Skin of body (tissue), 2 donors: Measurements from ENCODE around the gene CDKN2B-AS1. TPM values are rescaled to one million over a fixed set of nuclear protein-coding genes. Genes with fewer than 3 reads are reported as not detected.
"Not testable (repeated sequence)": the region's sequence is repeated elsewhere in the genome, so short reads cannot be mapped to it uniquely, and the experiment has no call there.

ENCODE experiments used
- DNase-seq: peaks from one replicate; lab custom pipeline; 2025; lab: John Stamatoyannopoulos, UW
- total RNA-seq: library from RNA; depleted of rRNA; stranded (reverse); fragments of >200 nt; gene quantifications from one replicate; pipeline ENCODE4 v1.2.3, GENCODE V29; 2014

Gene CDKN2B-AS1
- total RNA-seq, 1 donor from 2014 or later: 0.20 TPM

DNA sequence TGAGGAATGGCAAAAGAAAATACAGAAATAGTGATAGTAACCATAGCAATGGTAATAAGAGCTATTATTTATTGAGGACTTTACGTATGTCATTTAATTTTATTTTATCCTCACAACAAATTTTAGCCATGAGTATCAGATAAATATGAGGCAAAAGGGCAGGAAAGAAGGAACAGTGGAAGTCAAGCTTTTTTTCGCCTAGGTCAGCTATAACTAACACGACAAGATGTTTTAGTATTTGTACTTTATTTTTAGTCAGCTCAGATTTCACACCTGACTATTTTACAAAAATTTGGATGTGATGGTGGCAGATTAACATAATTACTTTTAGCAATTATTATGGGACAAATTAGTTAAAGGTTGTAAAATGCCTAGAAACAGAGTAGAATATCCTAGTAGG lies 49.3 kb downstream of the CDKN2B-AS1 start:
- DNase-seq: no peak

- no peak for DNase-seq
These were observed 50.0 kb downstream of the CDKN2B-AS1 start for GRCh38 chr9:22044583-22044982.

- no peak for DNase-seq
These were observed 50.8 kb downstream of the CDKN2B-AS1 start for GRCh38 chr9:22045423-22045822.

GRCh38 chr9:22046243-22046885 lies 51.8 kb downstream of the CDKN2B-AS1 start:
- no peak for DNase-seq

DNA sequence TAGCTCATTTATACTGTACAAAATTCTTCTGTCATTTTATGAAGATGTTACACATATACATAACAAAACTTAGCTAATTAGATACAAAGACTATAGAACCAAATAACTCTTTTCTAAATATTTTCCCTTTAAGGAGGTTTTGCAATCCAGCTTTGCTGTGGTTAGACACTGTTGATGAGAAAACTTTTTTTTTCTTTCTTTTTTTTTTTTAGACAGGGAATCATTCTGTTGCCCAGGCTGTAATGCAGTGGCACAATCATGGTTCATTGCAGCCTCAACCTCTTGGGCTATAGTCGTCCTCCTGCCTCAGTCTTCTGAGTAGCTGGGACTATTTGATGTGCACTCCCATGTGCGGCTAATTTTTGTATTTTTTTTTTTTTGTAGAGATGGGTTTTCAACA lies 53.0 kb downstream of the CDKN2B-AS1 start:
- no peak for DNase-seq

DNA sequence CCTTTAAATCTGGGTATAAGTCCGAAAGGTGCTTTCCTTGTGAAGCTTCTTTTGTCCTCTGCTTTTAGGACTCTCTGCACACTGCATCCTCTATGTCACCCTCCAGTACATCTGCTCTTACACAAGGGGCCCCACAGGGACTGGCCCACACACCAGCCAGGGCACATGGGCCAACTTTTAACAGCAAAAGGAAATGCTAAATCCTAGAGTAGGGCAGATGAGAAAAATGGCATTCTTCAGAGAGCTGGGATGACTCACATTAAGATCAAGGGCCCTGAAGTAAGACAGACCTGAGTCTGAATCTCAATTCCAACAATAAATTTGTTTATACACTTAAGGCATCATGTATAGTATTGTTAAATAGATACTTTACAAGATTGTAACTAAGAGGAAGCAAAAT lies 54.8 kb downstream of the CDKN2B-AS1 start:
- DNase-seq: no peak

DNA sequence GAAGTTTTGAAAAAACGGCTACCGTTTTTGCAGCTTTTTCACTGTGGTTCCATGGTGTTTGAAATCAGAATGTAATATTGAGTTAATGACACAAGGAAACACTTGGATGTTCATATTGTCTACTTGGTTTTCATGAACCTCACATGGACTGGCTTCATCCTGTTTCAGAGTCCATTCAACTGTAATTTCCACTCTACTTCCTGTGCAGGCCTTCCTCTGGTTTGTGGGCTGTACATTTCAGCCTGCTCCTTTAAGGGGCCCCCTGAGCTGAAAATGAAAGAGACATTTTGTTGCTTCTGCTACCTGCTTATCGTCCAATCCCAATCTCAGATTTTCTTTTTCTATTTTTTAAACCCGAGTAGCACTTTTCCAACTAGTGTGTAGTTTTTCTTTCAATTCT lies 56.3 kb downstream of the CDKN2B-AS1 start:
- DNase-seq: no peak

DNA sequence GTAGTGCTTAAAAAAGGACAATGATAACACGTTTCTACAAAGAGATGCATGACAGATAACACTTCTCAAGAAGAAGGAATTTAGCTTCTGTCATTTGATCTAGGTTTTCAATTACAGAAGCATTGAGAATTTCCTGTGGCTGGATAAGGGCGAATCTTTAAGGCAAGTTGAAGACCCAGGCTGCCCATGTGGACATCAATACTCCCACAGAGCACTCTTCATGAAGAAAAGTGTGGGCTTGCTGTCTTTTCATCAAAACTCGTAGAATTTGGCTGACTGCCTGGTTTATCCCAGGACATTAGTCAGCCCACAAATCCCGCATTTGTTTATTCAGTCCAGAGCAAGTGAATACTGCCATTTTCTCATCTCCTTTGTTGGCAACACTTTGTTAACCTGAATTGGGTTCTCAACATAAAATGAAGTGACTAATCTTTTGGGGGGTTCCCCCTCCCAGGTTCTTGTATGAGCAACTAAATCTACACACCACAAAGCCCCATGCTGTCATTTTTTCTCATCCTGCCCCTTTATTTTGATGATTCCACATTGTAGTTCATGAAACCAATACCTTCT lies 57.9 kb downstream of the CDKN2B-AS1 start:
- DNase-seq: no peak

- DNase-seq: no peak
These were observed 58.6 kb downstream of the CDKN2B-AS1 start for GRCh38 chr9:22053178-22053577.

DNA sequence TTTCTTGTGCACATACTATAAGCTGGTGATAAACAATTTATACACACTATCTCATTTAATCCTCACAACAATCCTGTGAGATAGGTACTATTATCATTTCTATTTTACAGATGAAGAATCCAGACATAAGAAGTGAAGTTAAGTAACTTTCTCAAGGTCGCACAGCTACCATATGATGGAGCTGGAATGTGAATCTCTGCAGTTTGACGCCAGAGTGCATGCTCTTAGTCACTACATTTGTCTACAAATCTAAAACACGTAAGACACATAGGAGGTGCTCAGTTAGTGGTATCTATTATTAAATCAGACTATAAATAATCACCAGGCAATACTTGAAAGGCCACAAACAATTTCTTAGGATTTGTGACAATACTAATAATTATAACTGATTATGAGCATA lies 59.5 kb downstream of the CDKN2B-AS1 start:
- DNase-seq: no peak

DNA sequence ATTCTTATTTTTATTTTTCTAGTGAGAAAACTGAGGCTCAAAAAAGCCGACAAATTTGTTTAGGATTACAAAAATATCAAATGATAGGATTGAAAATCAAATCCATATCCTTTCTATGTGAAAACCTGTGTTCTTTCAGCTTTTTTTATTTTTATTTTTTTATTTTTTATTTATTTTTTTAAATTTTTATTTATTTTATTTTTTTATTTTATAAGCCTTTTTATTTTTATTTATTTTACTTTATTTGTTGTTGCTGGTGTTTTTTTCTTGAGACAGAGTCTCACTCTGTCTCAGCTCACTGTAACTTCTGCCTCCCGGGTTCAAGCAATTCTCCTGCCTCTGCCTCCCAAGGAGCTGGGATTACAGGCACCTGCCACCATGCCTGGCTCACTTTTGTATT lies 59.9 kb downstream of the CDKN2B-AS1 start:
- DNase-seq: no peak

GRCh38 chr9:22055090-22055489 lies 60.5 kb downstream of the CDKN2B-AS1 start:
- peak; percentile 9 for DNase-seq

DNA sequence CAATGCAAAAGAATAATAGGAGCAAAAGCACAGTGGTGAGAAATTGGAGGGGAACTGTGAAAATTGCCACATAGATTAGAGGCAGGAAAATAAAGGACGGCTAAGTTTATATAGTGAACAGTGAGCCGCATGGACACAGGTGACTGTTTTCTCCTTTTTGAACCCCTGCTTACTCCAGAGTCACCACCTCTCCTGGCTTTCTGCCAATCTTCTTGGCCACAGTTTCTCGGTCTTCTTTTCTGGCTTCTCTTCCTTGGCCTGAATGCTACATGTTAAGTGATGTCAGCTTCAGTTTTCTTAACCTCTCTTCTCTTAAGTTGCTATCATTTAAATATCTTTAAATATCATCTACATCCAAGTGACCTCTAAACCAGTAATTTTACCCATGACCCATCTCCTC lies 61.8 kb downstream of the CDKN2B-AS1 start:
- no peak for DNase-seq

DNA sequence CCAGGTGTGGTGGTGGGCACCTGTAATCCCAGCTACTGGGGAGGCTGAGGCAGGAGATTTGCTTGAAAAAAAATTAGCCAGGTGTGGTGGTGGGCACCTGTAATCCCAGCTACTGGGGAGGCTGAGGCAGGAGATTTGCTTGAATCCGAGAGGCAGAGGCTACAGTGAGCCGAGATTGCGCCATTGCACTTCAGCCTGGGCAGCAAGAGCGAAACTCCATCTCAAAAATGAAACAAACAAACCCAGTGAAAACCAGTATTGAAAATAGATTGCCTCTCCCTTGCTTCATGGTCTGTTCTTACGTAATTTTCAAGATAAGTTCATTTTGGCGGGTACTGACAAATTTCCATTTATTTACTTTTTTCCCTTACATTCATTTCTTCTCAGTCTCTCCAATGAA lies 63.4 kb downstream of the CDKN2B-AS1 start:
- not testable (repeated sequence) for DNase-seq

DNA sequence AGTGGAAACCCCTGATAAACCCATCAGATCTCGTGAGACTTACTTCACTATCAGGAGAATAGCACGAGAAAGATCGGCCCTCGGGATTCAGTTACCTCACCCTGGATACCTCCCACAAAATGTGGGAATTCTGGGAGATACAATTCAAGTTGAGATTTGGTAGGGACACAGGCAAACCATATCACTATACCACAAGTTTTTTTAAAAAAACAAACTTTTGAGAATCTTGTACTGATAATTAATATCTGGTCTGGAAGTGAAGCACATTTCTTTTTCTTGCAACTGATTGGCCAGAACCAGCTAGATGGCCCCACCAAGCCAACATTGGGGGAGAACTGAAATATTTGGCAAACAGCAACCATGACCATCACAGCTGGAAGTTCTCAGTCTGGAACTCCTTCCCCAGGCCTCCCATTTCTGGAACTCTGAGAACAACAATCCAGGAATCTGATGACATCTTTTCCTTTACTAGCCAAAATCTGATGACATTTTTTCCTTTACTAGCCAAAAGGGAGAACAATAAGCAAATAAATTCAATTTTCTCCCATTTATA lies 66.3 kb downstream of the CDKN2B-AS1 start:
- peak; percentile 24 for DNase-seq

DNA sequence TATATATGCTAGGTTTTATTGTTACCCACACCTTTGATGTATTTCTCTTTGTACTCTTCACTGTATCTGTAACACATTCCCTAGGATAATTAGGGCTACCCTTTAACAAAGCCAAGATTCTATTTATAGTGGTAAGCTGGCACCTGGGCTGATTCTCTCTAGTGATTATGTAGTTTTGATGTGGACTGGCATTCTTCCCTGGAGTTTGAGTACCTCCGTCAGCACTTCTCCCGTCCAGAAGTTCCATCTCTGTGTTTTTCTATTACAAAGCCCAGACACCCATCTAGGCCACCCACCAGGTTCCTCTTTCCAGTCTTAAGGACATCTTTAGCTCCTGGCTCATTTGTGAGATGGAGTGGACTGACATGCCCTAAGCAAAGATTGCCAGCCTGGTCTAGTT lies 70.4 kb downstream of the CDKN2B-AS1 start:
- DNase-seq: no peak

DNA sequence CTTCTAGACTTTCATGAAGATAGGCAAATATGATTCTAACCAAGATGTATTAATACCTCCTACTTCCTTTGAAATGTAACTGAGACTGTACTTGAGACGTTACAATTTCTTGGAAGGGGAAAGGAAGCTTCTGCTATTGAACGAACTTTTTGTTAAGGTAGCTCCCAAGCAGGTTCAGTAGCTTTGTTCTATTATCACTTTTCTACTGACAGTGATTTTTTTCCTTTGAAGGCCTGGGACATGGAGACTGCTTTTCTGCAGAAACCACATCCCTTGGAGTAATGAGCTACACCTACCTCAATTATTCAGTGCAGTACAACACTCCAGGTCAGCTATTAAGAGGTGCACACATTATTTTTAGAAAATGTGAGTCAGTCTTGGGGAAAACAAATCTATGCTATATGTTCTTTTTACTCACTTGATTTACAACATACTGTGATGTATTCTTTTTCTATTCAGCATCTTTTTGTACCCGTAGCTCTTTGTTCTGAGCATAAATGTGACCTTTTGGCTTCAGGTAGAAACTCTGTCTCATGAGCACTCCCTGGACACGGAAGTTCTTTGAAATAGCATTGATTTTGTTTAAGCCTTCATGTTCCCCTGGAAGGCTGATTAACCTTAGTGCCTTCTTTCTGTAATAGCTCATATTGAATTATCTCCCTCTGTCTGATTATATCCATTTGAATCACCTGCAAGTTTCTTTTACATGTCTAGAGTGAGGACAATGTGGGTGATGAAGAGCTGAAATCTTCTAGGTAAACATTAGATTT lies 71.0 kb downstream of the CDKN2B-AS1 start:
- no peak for DNase-seq

DNA sequence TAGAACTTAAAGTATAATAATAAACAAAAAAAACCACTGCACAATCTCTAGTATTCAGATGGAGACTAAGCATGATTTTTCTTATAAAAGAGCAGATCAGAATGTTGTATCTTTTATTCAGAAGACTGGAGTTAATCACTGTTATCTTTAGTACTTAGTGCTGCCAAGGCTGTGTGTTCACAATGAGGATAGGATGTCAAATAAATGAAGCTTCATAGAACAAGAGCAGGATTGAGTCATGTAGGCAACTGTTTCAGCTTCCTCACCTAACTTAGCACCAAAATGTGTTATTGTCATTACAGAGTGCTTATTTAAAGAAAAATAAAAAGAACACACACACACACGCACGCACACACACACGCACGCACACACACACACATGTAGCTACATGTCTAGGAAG lies 72.6 kb downstream of the CDKN2B-AS1 start:
- DNase-seq: no peak

- no peak for DNase-seq
These were observed 73.8 kb downstream of the CDKN2B-AS1 start for GRCh38 chr9:22068369-22068768.

DNA sequence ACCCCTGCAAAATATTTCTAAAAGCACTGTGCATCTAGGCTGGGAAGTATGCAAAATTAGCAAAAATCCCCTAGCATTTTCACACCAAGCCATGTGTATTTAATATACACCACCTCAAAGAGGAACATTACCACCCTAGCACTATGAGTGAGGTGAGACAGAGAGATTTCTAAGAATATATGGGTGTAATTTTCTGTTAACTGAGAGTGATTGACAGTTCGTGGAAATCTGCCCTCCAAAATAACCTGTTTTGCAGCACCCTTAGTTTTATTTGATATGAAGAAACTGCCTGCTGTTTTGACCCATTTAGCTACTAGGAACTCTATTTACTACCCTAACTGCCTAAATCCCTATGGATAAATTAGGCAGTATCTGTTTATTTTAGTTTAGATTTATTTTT lies 78.8 kb downstream of the CDKN2B-AS1 start:
- DNase-seq: no peak

- DNase-seq: no peak
These were observed 83.5 kb downstream of the CDKN2B-AS1 start for GRCh38 chr9:22078081-22078480.

GRCh38 chr9:22079873-22080341 lies 85.3 kb downstream of the CDKN2B-AS1 start:
- DNase-seq: peak; percentile 52
